Left renal pelvis (tissue), 4 donors: ENCODE measurements around the gene SBK2. TPM values are rescaled to one million over a fixed set of nuclear protein-coding genes. Genes with fewer than 3 reads are reported as not detected.

Experiments used
- DNase-seq, 4 donors: peaks; one replicate each; pipeline ENCODE4 v3.0.0-alpha.2; 2013; ENCODE audit warnings: low read depth in 4 of 4, low spot score in 3 of 4
- polyA plus RNA-seq, 4 donors: library from polyadenylated mRNA; unstranded; fragments of 120-200 nt; gene quantifications; one replicate each; pipeline ENCODE4 v1.2.1, GENCODE V29; 2013; ENCODE audit not compliant: insufficient read length in 4 of 4

SBK2 gene
- polyA plus RNA-seq, 4 donors, result 0.36 to 0.96 (median 0.80) TPM

GRCh38 chr19:55487924-55488687, 48.8 kb downstream of the SBK2 start, which contains the start of gene SSC5D:
Gene SSC5D, plus strand, starts transcription at chr19:55488436. Its CDS starts 154 bp downstream, at chr19:55488590.
- no peak for DNase-seq

GRCh38 chr19:55486971-55487923, 49.7 kb downstream of the SBK2 start:
- no peak for DNase-seq

GRCh38 chr19:55486043-55486970, 50.6 kb downstream of the SBK2 start:
- DNase-seq, result no peak

GRCh38 chr19:55485439-55486011, 51.4 kb downstream of the SBK2 start:
- DNase-seq, result no peak

GRCh38 chr19:55484593-55485438, 52.1 kb downstream of the SBK2 start, which contains the start of gene NAT14:
Gene NAT14, plus strand, starts transcription at chr19:55485188. Its CDS starts 521 bp downstream, at chr19:55485709.
- DNase-seq, result no peak

GRCh38 chr19:55483706-55484592, 53.0 kb downstream of the SBK2 start:
- no peak for DNase-seq

- no peak for DNase-seq
These were observed 53.8 kb downstream of the SBK2 start for GRCh38 chr19:55482967-55483705.

GRCh38 chr19:55482156-55482961, 54.6 kb downstream of the SBK2 start:
- no peak for DNase-seq

- no peak for DNase-seq
These were observed 55.2 kb downstream of the SBK2 start for GRCh38 chr19:55481794-55482155.

- DNase-seq, result no peak
These were observed 55.7 kb downstream of the SBK2 start for GRCh38 chr19:55481148-55481793.

GRCh38 chr19:55479451-55480230, 57.3 kb downstream of the SBK2 start:
- DNase-seq, result no peak

- no peak for DNase-seq
These were observed 57.9 kb downstream of the SBK2 start for GRCh38 chr19:55479045-55479444.
